Hepatocyte (in vitro differentiated cells): ENCODE measurements around the gene NDUFB10. TPM values are rescaled to one million over a fixed set of nuclear protein-coding genes. Genes with fewer than 3 reads are reported as not detected.

Experiments used
- DNase-seq: peaks from one replicate; pipeline ENCODE4 v3.0.0-alpha.2; 2016; ENCODE audit warnings: low spot score
- H2AFZ ChIP-seq: fragments of 200-600 bp; sonication (generic); 2 replicates; pipeline ENCODE4 v1.6.0; 2016; ENCODE audit warnings: antibody characterized with exemption, mild to moderate bottlenecking
- H3K27ac ChIP-seq: fragments of 200-600 bp; sonication (generic); 2 replicates; pipeline ENCODE4 v1.5.1; 2016; ENCODE audit warnings: mild to moderate bottlenecking
- H3K27me3 ChIP-seq: fragments of 200-600 bp; sonication (generic); 2 replicates; pipeline ENCODE4 v1.6.1; 2016
- H3K36me3 ChIP-seq: fragments of 200-600 bp; sonication (generic); replicated peaks from 2 replicates; pipeline ENCODE4 v1.5.1; 2016; ENCODE audit warnings: low read depth; ENCODE audit not compliant: insufficient read depth
- H3K4me1 ChIP-seq: fragments of 200-600 bp; sonication (generic); 2 replicates; pipeline ENCODE4 v1.5.1; 2016; ENCODE audit warnings: mild to moderate bottlenecking, moderate library complexity; ENCODE audit not compliant: insufficient read depth
- H3K4me2 ChIP-seq: fragments of 200-600 bp; sonication (generic); 2 replicates; pipeline ENCODE4 v1.6.0; 2016
- H3K4me3 ChIP-seq: fragments of 200-600 bp; sonication (generic); 2 replicates; pipeline ENCODE4 v1.5.1; 2016; ENCODE audit warnings: mild to moderate bottlenecking
- H3K79me2 ChIP-seq: fragments of 200-600 bp; sonication (generic); 2 replicates; pipeline ENCODE4 v1.6.0; 2017; ENCODE audit warnings: mild to moderate bottlenecking
- H3K9me2 ChIP-seq: fragments of 200-600 bp; sonication (generic); replicated peaks from 2 replicates; pipeline ENCODE4 v1.6.0; 2017; ENCODE audit warnings: mild to moderate bottlenecking; ENCODE audit not compliant: insufficient read depth
- H3K9me3 ChIP-seq: fragments of 200-600 bp; sonication (generic); 2 replicates; pipeline ENCODE4 v1.5.1; 2016; ENCODE audit warnings: low read depth, mild to moderate bottlenecking
- H4K20me1 ChIP-seq: fragments of 200-600 bp; sonication (generic); 2 replicates; pipeline ENCODE4 v1.6.0; 2016; ENCODE audit warnings: mild to moderate bottlenecking; ENCODE audit not compliant: insufficient read depth, poor library complexity, severe bottlenecking
- CTCF ChIP-seq: fragments of 200-600 bp; sonication (generic); IDR thresholded peaks from 2 replicates; pipeline ENCODE4 v1.5.1; 2016; ENCODE audit warnings: antibody characterized with exemption, mild to moderate bottlenecking; ENCODE audit not compliant: poor library complexity
- EZH2 ChIP-seq: fragments of 200-600 bp; sonication (generic); IDR thresholded peaks from 2 replicates; pipeline ENCODE4 v1.6.1; 2016; ENCODE audit warnings: antibody characterized with exemption, mild to moderate bottlenecking, borderline replicate concordance
- EZH2phosphoT487 ChIP-seq: fragments of 200-600 bp; sonication (generic); IDR thresholded peaks from one replicate; pipeline ENCODE4 v1.6.1; 2018; ENCODE audit warnings: antibody characterized with exemption, mild to moderate bottlenecking, low read depth, moderate library complexity; ENCODE audit not compliant: unreplicated experiment, severe bottlenecking
- WGBS: methylation state at CpG from one replicate; pipeline ENCODE4 v1.1.6; 2016; ENCODE audit warnings: low lambda C conversion rate; ENCODE audit errors: missing lambda C conversion rate; 5-methylcytosine and 5-hydroxymethylcytosine counted together
- polyA plus RNA-seq: library from polyadenylated mRNA; unstranded; fragments of >200 nt; fragmentation: Nextera tagmentation; extraction: Ambion mirVana; gene quantifications from 2 replicates; pipeline ENCODE4 v1.2.1, GENCODE V29; 2016
- total RNA-seq: library from RNA; depleted of rRNA; stranded (reverse); fragments of >200 nt; gene quantifications from 2 replicates; pipeline ENCODE4 v1.2.3, GENCODE V29; 2014

NDUFB10 gene
- total and polyA plus RNA-seq, 2 experiments from 2014 or later: 234 to 244 TPM

- no peak overlapping the region for H2AFZ ChIP-seq
- H3K27ac ChIP-seq: no peak overlapping the region
- WGBS: 98% methylated on average over 25 of the region's 28 CpGs
- no peak overlapping the region for H3K4me2 ChIP-seq
- H3K27me3 ChIP-seq: no peaks in the 10 kb centered on the region
- H3K79me2 ChIP-seq: peaks cover 17% of the 10 kb centered on the region
- H3K4me1 ChIP-seq: peaks cover 15% of the 10 kb centered on the region
- no peaks in the 10 kb centered on the region for H3K36me3 ChIP-seq
- DNase-seq: no peak
- H3K9me3 ChIP-seq: no peaks in the 10 kb centered on the region
- H3K9me2 ChIP-seq: no peaks in the 10 kb centered on the region
- peaks cover 18% of the 10 kb centered on the region for H4K20me1 ChIP-seq
- H3K4me3 ChIP-seq: no peak overlapping the region
- TF ChIP-seq EZH2 (no peak), CTCF (no peak), EZH2phosphoT487 (no peak)
Measured at GRCh38 chr16:1999866-2000514, 40.7 kb downstream of the NDUFB10 start.

DNA sequence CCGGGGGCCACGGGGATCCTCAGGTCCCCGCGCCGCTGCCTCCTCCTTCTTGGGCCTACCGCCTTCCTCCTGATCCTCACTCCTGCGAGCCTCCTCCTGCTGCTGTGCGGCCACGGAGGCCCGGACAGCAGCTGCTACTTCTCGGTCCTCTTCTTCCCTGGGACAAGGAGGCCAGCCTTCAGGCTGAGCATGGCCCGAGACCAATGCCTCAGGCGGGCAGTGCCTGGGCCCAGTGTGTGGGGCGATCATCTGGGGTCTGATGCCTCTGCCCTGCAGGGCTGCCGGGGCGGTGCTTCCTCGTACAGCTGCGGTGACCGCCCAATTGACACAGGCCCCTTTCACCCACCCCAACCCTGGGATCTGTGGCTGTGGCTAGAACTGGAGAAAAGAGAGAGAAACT lies 41.7 kb downstream of the NDUFB10 start:
- Histone ChIP-seq H3K4me2 (no peak overlapping the region), H3K4me1 (peaks cover 15% of the 10 kb centered on the region), H3K27ac (no peak overlapping the region), H3K9me2 (no peaks in the 10 kb centered on the region), H4K20me1 (peaks cover 29% of the 10 kb centered on the region), H2AFZ (no peak overlapping the region), H3K79me2 (peaks cover 27% of the 10 kb centered on the region), H3K4me3 (no peak overlapping the region), H3K36me3 (no peaks in the 10 kb centered on the region), H3K9me3 (no peaks in the 10 kb centered on the region), H3K27me3 (no peaks in the 10 kb centered on the region)
- 97% methylated on average over 19 of the region's 19 CpGs for WGBS
- no peak for DNase-seq
- TF ChIP-seq EZH2: no peak
- no peak for TF ChIP-seq CTCF
- no peak for TF ChIP-seq EZH2phosphoT487

DNA sequence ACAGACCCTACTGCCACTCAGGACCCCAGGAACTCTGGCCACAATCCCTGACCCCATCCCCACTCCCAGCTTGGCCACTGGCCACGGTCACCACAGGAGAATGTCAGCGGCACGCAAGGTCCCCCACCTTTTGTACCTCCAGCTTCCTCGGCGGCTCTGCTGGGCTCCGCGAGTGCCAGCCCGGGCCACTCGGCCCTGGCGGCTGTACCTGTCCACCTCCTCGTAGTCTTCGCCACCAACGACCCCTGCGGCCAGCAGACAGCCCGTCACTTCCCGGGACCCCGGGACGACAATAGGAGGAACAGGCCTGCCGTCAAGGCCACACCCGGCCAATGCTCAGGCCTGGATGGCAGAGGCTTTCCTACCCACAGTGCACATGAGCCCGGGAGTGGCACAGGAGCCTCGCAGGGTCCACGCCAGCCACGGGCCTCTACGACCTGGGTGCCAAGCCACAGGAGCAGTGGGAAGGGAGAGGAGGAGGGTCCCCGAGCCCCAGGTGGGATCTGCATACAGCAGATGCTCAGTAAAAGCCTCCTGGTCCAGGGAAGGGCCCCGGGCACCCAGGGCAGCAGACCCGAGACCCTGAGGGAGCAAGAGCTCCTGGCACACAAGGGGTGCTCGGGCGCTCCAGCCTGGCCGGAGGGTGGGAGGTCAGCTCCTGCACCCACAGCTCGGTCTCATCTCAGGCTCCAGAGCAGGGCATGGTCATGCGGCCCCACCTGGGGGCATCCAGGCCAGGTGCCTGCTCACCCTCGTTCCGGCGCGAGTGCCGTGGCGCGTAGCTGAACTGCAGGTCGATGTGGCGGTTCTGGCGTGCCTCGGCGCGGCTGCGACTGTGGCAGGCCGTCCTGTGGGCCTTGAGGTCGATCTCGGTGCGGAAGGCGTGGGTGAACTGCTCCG lies 42.4 kb downstream of the NDUFB10 start:
- no peaks in the 10 kb centered on the region for H3K9me2 ChIP-seq
- no peak overlapping the region for H3K27ac ChIP-seq
- H3K36me3 ChIP-seq: no peaks in the 10 kb centered on the region
- DNase-seq: no peak
- no peak overlapping the region for H2AFZ ChIP-seq
- TF ChIP-seq EZH2phosphoT487 (no peak), EZH2 (no peak), CTCF (no peak)
- H3K4me1 ChIP-seq: peaks cover 14% of the 10 kb centered on the region
- peaks cover 35% of the 10 kb centered on the region for H4K20me1 ChIP-seq
- H3K27me3 ChIP-seq: no peaks in the 10 kb centered on the region
- no peak overlapping the region for H3K4me3 ChIP-seq
- 98% methylated on average over 53 of the region's 53 CpGs for WGBS
- no peak overlapping the region for H3K4me2 ChIP-seq
- H3K9me3 ChIP-seq: no peaks in the 10 kb centered on the region
- peaks cover 34% of the 10 kb centered on the region for H3K79me2 ChIP-seq
